DND-41 (cell line): ENCODE data around the gene CD300C.

Experiments
- ATAC-seq: fragments of 200-7000 bp; cut with Tn5 transposase; 3 replicates; pipeline ENCODE4 v1.9.1; 2021; ENCODE audit warnings: low read depth; ENCODE audit not compliant: insufficient read depth
- DNase-seq: peaks from one replicate; pipeline ENCODE4 v3.0.0-alpha.2; 2020
- H2AFZ ChIP-seq: 2 replicates; pipeline ENCODE4 v1.6.0; 2012; ENCODE audit warnings: low read depth, low read length
- H3K27ac ChIP-seq: 2 replicates; pipeline ENCODE4 v1.5.1; 2012; ENCODE audit warnings: low read length, inconsistent platforms
- H3K27me3 ChIP-seq: fragments of 200-600 bp; sonication (generic); 2 replicates; pipeline ENCODE4 v1.6.0; 2012; ENCODE audit warnings: low read length, mild to moderate bottlenecking, inconsistent platforms; ENCODE audit not compliant: insufficient read depth, poor library complexity
- H3K36me3 ChIP-seq: 2 replicates; pipeline ENCODE4 v1.5.1; 2012; ENCODE audit warnings: low read length, inconsistent platforms; ENCODE audit not compliant: insufficient read depth
- H3K4me1 ChIP-seq: 2 replicates; pipeline ENCODE4 v1.5.1; 2012; ENCODE audit warnings: mild to moderate bottlenecking, low read length; ENCODE audit not compliant: insufficient read depth
- H3K4me2 ChIP-seq: 2 replicates; pipeline ENCODE4 v1.6.0; 2012; ENCODE audit warnings: mild to moderate bottlenecking, moderate library complexity, low read length, inconsistent platforms; ENCODE audit not compliant: insufficient read depth
- H3K4me3 ChIP-seq, 2 experiments: fragments of 200-600 bp in 1 of 2; shearing (Covaris generic) in 1 of 2; 2 replicates each; pipeline ENCODE4 v1.5.1; 2012 to 2016; ENCODE audit warnings: inconsistent platforms in 2 of 2, low read length in 2 of 2, mild to moderate bottlenecking in 2 of 2, low read depth in 1 of 2, moderate library complexity in 1 of 2
- H3K79me2 ChIP-seq: 2 replicates; pipeline ENCODE4 v1.6.0; 2012; ENCODE audit warnings: low read length, inconsistent platforms; ENCODE audit not compliant: insufficient read depth
- H3K9ac ChIP-seq: 2 replicates; pipeline ENCODE4 v1.6.0; 2012; ENCODE audit warnings: low read depth, mild to moderate bottlenecking, inconsistent platforms, low read length, moderate library complexity
- H3K9me3 ChIP-seq: 2 replicates; pipeline ENCODE4 v1.5.1; 2012; ENCODE audit warnings: low read length, moderate library complexity, mild to moderate bottlenecking, inconsistent platforms; ENCODE audit not compliant: insufficient read depth, severe bottlenecking
- H4K20me1 ChIP-seq: 2 replicates; pipeline ENCODE4 v1.6.0; 2012; ENCODE audit warnings: low read length; ENCODE audit not compliant: insufficient read depth
- EZH2 ChIP-seq: IDR thresholded peaks from 3 replicates; pipeline ENCODE4 v1.6.1; 2012; ENCODE audit warnings: borderline replicate concordance, low read depth, mild to moderate bottlenecking, moderate library complexity, low read length, inconsistent platforms; ENCODE audit not compliant: severe bottlenecking
- TF ChIP-seq, protein P1 (sequence below): IDR thresholded peaks from 2 replicates; pipeline ENCODE4 v1.5.1; 2012; ENCODE audit warnings: borderline replicate concordance, low read length, moderate library complexity, mild to moderate bottlenecking; ENCODE audit not compliant: poor library complexity, severe bottlenecking; ENCODE audit errors: extremely low read depth

CD300C gene

DNA sequence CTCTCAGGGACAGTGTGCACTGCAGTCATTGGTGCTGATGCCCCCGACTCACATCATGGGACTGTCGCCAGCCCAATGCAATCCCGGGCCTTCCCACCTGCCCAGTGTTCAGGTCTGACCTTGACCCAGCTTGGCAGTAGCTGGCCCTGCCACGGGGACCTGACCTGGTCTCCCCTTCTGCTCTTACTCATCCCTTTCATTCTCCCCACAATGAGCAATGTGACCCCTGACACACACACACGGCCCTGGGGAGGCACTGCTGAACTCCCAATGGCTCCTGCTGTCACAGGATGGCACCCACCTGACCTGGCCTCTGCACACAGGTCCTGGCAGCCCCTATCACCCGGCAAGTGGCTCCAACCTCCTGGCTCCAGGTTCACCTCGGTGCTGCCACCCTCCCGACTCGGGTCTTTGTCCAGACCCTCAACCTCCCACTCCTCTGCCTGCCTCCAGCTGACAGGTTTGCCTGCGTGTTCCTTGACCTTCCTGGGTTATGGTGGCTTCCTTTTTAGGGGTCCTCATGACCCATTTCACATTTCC, 6.6 kb downstream of the CD300C start:
- H3K27ac ChIP-seq = no peak overlapping the region
- H3K9me3 ChIP-seq = no peaks in the 10 kb centered on the region
- H3K9ac ChIP-seq = no peak overlapping the region
- no peaks in the 10 kb centered on the region for H3K36me3 ChIP-seq
- H2AFZ ChIP-seq = no peak overlapping the region
- H4K20me1 ChIP-seq = 0 out of 2 replicates have a peak, but pooled peaks cover 4% of the 10 kb centered on the region
- DNase-seq (no peak), ATAC-seq (no peak)
- H3K4me3 ChIP-seq = no peak overlapping the region
- H3K4me2 ChIP-seq = no peak overlapping the region
- H3K4me1 ChIP-seq = no peaks in the 10 kb centered on the region
- H3K27me3 ChIP-seq = peaks cover 15% of the 10 kb centered on the region
- no peaks in the 10 kb centered on the region for H3K79me2 ChIP-seq
- no peak for TF ChIP-seq EZH2
- TF ChIP-seq, protein P1, sequence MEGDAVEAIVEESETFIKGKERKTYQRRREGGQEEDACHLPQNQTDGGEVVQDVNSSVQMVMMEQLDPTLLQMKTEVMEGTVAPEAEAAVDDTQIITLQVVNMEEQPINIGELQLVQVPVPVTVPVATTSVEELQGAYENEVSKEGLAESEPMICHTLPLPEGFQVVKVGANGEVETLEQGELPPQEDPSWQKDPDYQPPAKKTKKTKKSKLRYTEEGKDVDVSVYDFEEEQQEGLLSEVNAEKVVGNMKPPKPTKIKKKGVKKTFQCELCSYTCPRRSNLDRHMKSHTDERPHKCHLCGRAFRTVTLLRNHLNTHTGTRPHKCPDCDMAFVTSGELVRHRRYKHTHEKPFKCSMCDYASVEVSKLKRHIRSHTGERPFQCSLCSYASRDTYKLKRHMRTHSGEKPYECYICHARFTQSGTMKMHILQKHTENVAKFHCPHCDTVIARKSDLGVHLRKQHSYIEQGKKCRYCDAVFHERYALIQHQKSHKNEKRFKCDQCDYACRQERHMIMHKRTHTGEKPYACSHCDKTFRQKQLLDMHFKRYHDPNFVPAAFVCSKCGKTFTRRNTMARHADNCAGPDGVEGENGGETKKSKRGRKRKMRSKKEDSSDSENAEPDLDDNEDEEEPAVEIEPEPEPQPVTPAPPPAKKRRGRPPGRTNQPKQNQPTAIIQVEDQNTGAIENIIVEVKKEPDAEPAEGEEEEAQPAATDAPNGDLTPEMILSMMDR = no peak

DNA sequence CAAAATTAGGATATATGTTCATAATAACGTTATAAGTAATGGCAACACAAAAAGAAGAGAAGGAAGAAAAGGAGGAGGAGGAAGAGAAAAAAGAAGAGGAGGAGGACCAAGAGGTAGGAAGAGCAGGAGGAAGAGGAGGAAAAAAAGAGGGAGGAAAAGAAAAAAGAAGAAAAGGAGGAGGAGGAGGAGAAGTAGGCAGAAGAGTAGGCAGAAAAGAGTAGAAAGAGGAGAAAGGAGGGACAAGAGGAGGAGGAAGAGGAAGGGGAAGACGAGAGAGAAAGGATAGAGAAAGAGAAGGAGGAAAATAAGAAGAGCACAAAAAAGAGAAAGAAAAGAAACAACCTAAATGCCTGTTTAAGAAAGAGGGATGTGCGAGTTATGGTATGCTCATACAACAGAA, 9.0 kb downstream of the CD300C start:
- Histone ChIP-seq H3K4me2 (no peak overlapping the region), H4K20me1 (0 out of 2 replicates have a peak, but pooled peaks cover 4% of the 10 kb centered on the region), H3K79me2 (no peaks in the 10 kb centered on the region), H2AFZ (no peak overlapping the region), H3K36me3 (no peaks in the 10 kb centered on the region), H3K9ac (no peak overlapping the region), H3K9me3 (no peaks in the 10 kb centered on the region), H3K4me1 (no peaks in the 10 kb centered on the region), H3K27me3 (peaks cover 15% of the 10 kb centered on the region), H3K27ac (no peak overlapping the region), H3K4me3 (no peak overlapping the region)
- TF ChIP-seq, protein P1 = no peak
- no peak for TF ChIP-seq EZH2
- ATAC-seq (no peak), DNase-seq (no peak)

DNA sequence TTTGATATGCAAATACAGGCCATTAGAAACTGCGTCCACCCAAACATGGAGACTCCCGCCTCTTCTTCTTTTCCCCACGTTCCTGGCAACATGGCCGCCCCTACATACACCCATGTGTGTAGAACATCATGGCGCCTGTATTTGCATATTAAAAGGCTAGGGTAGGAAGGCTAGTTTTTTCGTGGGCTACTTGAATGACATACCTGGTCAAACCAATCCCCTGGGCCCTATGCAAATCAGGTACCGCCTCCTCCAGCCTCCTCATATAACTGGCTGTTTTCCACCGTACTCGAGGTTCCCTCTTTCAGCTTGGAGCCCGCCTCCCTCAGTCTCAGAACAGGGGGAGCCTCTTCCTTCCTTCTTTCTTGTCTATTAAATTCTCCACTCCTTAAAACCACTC, 13.8 kb downstream of the CD300C start:
- peaks cover 5% of the 10 kb centered on the region for H3K27me3 ChIP-seq
- ATAC-seq = no peak
- H3K9me3 ChIP-seq = no peaks in the 10 kb centered on the region
- H3K27ac ChIP-seq = no peak overlapping the region
- no peak overlapping the region for H2AFZ ChIP-seq
- H4K20me1 ChIP-seq = no peaks in the 10 kb centered on the region
- peak; percentile 3 for DNase-seq
- H3K9ac ChIP-seq = no peak overlapping the region
- no peak overlapping the region for H3K4me2 ChIP-seq
- H3K36me3 ChIP-seq = no peaks in the 10 kb centered on the region
- TF ChIP-seq EZH2 = no peak
- TF ChIP-seq, protein P1 = no peak
- H3K79me2 ChIP-seq = no peaks in the 10 kb centered on the region
- H3K4me3 ChIP-seq = no peak overlapping the region
- H3K4me1 ChIP-seq = no peaks in the 10 kb centered on the region
